Endothelial cell of umbilical vein (primary cell): Measurements from ENCODE around the gene SLC25A24.
"Not testable (repeated sequence)": the region's sequence is repeated elsewhere in the genome, so short reads cannot be mapped to it uniquely, and the experiment has no call there.

ENCODE experiments used
- EZH2 ChIP-seq: IDR thresholded peaks from 2 replicates; pipeline ENCODE4 v1.6.1; 2012; ENCODE audit warnings: borderline replicate concordance, low read depth, mild to moderate bottlenecking, moderate library complexity, low read length, inconsistent platforms; ENCODE audit not compliant: severe bottlenecking
- FOS ChIP-seq: IDR thresholded peaks from 2 replicates; pipeline ENCODE4 v1.6.1; 2011; ENCODE audit warnings: mild to moderate bottlenecking, low read length, moderate library complexity, borderline replicate concordance; ENCODE audit not compliant: insufficient read depth
- GATA2 ChIP-seq: IDR thresholded peaks from 2 replicates; pipeline ENCODE4 v1.7.0; 2011; ENCODE audit warnings: low read depth, mild to moderate bottlenecking, moderate library complexity, mixed read lengths, low read length; ENCODE audit not compliant: insufficient read length, insufficient read depth
- MYC ChIP-seq: IDR thresholded peaks from one replicate; pipeline ENCODE4 v1.6.1; 2011; ENCODE audit warnings: mild to moderate bottlenecking, low read depth, low read length
- POLR2A ChIP-seq: IDR thresholded peaks from 2 replicates; pipeline ENCODE4 v1.6.1; 2012; ENCODE audit warnings: low read depth, mild to moderate bottlenecking, control low read depth, low read length
- POLR2AphosphoS5 ChIP-seq: IDR thresholded peaks from 2 replicates; pipeline ENCODE4 v1.6.1; 2012; ENCODE audit warnings: low read depth, mild to moderate bottlenecking, control low read depth, low read length, moderate library complexity; ENCODE audit not compliant: insufficient read depth
- TF ChIP-seq, protein P1 (sequence below), 2 donors: IDR thresholded peaks; 1 replicate in 1 of 2; 2 replicates in 1 of 2; pipeline ENCODE4 v1.5.1; 2011; ENCODE audit warnings: low read length in 2 of 2, mild to moderate bottlenecking in 2 of 2, moderate library complexity in 2 of 2, control low read depth in 1 of 2, inconsistent platforms in 1 of 2, low read depth in 1 of 2; ENCODE audit not compliant: insufficient read depth in 1 of 2; ENCODE audit errors: extremely low read depth in 1 of 2
- TF ChIP-seq, protein P2 (sequence below): IDR thresholded peaks from 2 replicates; pipeline ENCODE4 v1.6.1; 2011; ENCODE audit not compliant: insufficient read depth, insufficient read length

DNA sequence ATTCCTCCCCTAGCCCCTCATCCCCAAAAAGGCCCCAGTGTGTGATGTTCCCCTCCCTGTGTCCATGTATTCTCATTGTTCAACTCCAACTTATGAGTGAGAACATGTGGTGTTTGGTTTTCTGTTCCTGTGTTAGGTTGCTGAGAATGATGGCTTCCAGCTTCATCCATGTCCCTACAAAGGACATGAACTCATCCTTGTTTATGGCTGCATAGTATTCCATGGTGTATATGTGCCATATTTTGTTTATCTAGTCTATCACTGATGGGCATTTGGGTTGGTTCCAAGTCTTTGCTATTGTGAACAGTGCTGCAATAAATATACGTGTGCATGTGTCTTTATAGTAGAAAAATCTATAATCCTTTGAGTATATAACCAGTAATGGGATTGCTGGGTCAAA, 55.6 kb downstream of the SLC25A24 start:
- TF ChIP-seq, protein P1, sequence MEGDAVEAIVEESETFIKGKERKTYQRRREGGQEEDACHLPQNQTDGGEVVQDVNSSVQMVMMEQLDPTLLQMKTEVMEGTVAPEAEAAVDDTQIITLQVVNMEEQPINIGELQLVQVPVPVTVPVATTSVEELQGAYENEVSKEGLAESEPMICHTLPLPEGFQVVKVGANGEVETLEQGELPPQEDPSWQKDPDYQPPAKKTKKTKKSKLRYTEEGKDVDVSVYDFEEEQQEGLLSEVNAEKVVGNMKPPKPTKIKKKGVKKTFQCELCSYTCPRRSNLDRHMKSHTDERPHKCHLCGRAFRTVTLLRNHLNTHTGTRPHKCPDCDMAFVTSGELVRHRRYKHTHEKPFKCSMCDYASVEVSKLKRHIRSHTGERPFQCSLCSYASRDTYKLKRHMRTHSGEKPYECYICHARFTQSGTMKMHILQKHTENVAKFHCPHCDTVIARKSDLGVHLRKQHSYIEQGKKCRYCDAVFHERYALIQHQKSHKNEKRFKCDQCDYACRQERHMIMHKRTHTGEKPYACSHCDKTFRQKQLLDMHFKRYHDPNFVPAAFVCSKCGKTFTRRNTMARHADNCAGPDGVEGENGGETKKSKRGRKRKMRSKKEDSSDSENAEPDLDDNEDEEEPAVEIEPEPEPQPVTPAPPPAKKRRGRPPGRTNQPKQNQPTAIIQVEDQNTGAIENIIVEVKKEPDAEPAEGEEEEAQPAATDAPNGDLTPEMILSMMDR (IDR thresholded peaks at IDR 0.05; ENCODE audit: extremely low read depth in 1 of 2, insufficient read depth in 1 of 2, low read depth in 1 of 2, low read length in 2 of 2) = not testable (repeated sequence)
- not testable (repeated sequence) for TF ChIP-seq POLR2AphosphoS5, POLR2A, EZH2, MYC, GATA2, FOS
- TF ChIP-seq, protein P2, sequence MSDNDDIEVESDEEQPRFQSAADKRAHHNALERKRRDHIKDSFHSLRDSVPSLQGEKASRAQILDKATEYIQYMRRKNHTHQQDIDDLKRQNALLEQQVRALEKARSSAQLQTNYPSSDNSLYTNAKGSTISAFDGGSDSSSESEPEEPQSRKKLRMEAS = not testable (repeated sequence)
